SK-N-MC (cell line): Measurements from ENCODE around the gene ZNF483.

ENCODE experiments used
- EZH2 ChIP-seq: fragments of 200-600 bp; sonication (generic); IDR thresholded peaks from one replicate; pipeline ENCODE4 v1.6.1; 2017; ENCODE audit warnings: antibody characterized with exemption
- FOXP2 ChIP-seq: optimal IDR thresholded peaks from 2 replicates; pipeline ENCODE3; 2011; ENCODE audit warnings: mild to moderate bottlenecking, moderate library complexity; ENCODE audit not compliant: insufficient read depth; ENCODE audit errors: extremely low read length, control extremely low read depth
- POLR2AphosphoS5 ChIP-seq: IDR thresholded peaks from 2 replicates; pipeline ENCODE4 v1.6.1; 2012; ENCODE audit warnings: mild to moderate bottlenecking, low read depth, low read length, borderline replicate concordance

DNA sequence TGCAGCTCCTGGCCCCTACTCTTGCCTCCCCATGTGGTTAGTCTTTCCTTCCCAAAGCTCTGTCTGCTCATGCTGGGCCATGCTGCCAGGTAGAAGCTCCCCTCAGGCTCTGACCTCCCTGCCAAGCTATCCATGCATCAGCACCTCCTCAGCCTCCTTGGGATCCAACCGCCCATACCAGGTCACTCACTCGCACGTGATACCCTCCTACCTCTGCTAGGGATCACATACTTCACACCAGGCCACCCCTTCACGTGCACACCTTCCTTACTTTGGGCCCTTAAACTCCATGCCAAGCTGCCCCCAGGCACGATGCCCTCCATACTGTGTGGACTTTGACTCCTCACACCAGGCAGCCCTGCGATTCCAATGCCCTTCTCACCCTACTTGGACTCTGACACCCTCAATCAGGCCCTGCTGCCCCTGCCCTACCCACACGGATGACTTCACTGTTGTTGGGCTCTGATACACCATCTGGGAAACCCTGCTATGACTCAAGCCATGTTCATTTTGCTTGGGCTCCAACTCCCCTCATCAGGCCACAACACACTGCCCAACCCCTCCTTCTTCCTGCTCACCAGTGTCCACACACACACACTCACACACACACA lies 34.1 kb downstream of the ZNF483 start:
- no peak for TF ChIP-seq FOXP2
- TF ChIP-seq POLR2AphosphoS5: no peak
- no peak for TF ChIP-seq EZH2
